Activated CD4-positive, CD25-positive, alpha-beta regulatory T cell treated with anti-CD3 and anti-CD28 coated beads, Interleukin-2, amount 50 U/mL, for 16 hours (primary cell): ENCODE results near the gene FOXP1.

Experiments used
- DNase-seq: peaks from one replicate; pipeline ENCODE4 v3.0.0-alpha.2; 2020; ENCODE audit warnings: low read depth, low spot score

The FOXP1 gene

DNA sequence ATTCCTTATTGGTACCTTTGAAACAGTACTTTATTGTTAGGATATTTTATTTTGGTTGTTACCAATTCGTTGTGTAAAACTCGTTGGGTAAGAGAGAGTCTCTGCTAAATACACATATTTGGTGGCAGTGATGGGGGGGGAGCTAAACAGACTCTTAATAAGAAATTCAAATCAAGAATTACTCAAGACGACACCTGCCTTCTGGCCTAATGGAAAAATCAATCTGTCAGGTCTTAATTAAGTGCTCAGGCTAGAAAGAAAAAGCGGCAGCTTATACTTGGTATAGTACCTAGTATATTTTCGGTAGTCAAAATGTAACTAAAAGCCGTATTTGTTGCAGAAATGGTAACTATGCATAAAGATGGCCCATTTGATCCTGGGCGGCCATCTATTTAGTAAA is 18.2 kb downstream of the FOXP1 start:
- no peak for DNase-seq

DNA sequence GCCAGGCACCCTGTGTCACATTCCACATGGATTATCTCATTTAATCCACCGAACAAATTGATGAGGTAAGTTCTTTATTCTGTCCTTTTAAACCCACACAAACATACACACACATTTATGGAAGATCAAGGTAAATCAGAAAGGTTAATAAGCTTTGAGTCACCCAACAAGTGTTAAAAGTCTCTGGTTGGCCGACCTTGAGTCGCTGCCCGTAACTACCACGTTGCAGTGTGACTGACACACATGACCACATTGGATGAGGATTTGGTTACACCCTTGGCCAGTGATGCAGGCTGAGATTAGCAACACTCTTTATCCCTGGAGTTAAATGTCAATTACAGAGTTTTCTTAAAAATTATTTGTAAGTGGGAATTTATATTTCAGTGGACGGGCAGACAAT is 19.2 kb downstream of the FOXP1 start:
- DNase-seq: no peak

DNA sequence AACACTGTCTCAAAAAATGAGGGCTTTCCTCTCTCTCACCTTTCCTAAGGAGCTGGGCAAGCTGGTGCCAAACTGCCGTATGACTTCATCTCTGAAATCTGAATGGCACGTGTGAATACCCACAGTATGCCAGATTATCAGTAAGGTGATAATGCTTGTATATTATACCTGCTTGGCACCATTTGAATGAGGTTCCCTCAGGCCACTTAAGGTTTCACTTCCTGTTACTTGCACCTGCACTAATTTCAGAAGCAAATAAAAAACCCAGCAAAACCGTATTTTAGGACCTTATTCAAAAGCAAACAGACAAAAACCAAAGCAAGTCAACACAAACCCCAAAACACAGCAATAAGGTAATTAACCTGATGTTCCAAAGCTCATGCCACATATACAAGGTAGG is 19.7 kb downstream of the FOXP1 start:
- no peak for DNase-seq

DNA sequence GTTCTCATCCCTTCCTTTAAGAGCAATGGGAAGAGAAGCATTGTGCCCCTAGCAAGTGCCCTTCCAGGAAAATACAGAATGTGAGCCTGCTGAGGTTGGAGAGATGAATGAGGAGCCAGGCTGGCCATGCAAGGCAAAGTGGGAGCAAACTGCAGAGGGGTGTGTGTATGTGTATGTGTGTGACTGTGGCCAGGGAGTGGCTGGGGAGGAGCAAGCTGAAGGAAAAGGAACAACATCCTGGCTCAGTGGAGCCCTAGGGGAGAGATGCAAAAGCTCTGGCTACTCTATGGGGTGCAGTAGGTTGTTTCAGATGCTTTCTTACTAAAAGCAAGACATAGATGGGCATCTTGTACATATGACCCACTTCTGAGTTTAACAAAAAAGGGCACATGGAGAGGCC is 20.6 kb downstream of the FOXP1 start:
- DNase-seq: no peak

DNA sequence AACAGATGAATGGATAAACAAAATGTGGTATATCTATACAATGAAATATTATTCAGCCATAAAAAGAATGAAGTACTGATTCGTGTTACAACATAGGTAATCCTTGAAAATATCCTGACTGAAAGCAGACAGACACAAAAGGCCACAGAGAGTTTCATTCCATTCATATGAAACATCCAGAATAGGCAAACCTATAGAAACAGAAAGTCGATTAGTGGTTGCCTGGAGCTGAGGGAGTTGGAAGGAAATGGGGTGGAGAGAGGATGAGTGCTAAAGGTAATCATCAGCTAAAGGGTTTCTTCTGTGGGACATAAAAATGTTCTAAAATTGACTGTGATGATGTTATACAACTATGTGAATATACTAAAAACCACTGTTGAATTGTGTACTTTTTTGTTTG is 22.9 kb downstream of the FOXP1 start:
- no peak for DNase-seq

DNA sequence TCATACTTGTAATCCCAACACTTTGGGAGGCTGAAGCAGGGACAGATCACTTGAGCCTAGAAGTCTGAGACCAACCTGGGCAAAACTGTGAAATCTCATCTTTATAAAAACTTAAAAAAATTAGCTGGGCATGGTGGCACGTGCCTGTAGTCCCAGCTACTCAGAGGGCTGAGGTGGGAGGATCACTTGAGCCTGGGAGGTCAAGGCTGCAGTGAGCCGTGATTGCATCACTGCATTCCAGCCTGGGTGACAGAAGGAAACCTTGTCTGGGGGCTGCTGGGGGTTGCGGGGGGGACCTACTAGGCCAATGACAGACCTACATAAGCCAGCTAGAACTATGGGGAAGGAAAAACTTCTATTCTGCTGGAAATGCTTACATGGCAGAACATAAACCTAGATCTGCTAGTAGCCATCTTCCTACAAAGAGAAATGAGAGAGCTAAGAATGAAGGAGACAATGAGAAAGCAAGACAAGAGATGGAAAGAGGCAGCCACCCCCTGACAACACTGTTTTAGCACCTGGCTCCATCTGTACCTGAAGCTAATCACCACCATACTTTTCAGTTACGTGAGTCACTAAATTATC is 23.9 kb downstream of the FOXP1 start:
- DNase-seq: no peak

DNA sequence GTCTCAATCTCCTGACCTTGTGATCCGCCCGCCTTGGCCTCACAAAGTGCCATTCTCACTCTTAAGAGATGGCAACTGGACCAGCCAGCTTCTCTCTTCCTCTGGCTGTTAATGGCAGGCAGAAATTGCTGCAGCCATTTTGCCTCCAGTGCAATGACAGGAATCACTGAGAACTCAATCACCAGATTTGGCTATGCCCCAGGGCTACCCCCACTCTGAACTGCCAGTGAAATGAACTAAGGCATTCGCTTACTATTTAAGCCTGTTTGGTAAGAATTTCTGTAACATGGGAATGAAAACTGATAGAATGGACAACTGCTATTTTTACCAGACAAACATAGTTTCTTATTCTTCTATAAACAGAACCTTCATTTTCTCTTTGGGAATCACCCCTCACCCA is 24.5 kb downstream of the FOXP1 start:
- no peak for DNase-seq

DNA sequence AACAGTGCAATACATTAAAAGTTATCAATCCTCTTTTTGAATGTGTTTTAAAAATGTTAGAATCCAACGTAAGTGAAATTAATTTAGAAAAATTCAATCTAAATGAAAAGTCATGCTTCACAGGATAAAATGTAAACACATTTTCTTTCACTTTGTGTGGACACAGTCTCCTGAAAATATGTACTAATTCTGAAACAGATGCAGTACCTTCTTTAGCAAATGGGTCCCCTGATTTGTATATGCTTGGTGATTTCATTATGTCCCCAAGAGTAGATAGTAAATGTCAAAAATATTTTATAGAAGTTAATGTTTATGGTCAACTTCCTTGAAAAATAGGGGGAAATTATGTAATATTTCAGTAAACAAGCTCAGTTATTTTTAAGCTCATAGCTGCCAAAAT is 28.9 kb downstream of the FOXP1 start:
- DNase-seq: no peak

DNA sequence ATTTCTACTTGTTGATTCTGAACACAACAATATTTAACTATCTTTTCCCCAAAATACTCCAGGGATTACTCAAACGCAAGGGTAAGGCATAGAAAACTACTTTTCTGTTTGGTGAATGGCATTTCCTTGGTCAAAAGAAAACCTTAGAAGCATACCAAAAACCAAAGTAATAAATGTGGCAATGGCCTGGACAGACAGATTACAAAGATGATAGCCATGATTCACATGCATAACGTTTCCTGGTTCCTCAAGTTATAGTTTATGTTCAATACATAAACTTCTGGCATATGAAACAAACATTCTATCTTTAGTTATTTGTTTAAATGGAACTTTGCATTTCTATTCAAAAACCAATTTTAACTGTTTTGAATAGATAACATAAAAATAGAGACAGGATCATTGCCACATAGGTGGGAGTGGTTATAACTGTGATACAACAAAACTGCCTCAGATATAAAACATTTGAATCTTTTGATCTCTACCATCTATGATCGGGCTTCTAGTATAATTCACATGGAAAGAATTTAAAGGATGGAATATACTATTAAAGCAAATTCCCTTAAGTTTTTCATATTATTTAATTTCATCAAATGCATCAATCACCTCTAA is 32.1 kb downstream of the FOXP1 start:
- DNase-seq: no peak

DNA sequence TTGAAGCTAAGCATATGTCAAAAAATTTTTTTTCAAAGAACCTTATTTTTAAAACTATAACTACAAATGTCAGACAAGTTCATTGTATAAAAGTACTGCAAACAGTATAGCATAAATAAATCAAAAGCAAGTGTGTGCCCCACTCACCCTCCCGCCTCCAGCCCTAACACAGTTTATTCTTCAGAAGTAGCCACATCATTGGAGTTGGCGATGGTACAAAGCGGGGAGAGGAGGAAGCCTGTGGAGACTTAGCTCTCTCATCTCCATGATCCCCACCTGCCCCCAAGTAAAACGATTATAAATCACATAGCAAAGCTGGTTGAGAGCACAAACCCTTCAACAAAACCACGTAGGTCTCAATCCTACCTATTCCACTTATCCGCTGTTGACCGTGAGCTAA is 33.6 kb downstream of the FOXP1 start:
- DNase-seq: no peak

DNA sequence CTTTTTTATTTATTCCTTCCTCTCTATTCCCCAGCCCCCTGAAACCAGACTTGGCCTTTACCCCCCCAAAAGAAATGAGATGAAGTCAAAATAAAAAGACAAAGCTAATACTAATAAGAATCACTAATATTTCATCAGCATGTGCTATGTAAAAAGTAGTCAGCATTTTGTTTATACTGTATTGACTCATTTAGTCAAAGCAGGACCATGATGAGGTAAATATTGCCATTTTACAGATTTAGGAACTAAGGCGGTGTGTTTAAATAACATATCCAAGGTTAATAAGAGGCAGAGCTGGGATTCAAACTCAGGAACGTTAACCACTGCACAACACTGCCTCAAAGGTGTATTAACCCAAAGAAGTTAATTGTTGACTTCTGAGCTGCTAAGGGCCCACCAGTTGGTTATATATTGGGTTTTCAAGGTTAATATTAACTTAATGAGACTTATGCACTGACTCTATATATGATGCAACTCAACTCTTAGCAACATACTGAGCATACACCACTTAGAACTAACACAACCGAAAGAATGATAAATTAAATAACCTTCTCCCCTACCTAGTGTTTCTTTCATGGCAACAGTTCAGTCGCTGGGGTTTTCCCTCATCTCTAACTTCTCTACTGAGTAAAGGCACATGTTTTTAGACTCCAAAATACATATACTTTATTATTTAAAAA is 34.7 kb downstream of the FOXP1 start:
- DNase-seq: no peak

DNA sequence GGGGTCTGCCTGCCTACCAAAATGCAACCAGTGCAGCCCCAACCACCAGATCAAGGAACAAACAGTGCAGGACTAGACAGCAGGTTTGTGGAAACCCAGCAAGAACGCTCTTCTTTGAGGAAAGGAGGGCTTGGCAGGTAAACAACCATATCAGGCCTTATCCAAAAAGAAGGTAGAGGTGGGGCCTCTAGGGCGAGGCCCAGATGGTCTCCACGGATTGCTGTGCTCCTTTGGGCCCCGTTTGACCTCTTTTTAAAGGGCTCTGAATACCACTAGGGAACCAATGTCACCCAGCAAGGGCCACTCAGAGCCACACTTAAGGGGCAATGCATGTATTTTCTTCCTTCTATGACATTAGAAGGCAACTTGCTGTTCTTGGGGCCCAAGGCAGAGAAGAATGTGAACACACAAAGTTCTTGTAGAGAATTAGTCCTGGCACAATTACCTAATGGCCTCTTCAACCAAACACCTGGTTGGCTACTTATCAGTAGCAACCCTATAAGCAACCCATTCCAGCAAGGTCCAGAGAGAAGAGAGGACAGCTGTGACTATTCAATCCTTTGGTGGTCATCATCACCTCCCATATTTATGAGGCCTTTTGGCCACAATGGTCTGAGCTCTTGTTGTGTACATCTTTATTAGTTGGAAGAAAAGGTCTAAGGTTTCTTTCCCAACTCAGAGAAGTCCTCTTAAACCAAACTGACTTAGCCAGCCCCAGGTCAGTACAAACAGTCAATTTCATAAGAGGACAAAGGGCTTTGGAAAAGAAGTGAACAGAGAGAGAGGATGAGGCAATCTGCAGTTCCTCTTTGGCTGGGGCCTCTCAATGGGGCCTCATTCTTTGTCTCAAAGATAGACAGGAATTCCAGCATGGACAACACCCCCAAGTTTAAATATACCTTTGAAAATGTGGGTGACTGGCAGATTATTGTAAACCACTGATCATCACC is 36.0 kb downstream of the FOXP1 start:
- no peak for DNase-seq

DNA sequence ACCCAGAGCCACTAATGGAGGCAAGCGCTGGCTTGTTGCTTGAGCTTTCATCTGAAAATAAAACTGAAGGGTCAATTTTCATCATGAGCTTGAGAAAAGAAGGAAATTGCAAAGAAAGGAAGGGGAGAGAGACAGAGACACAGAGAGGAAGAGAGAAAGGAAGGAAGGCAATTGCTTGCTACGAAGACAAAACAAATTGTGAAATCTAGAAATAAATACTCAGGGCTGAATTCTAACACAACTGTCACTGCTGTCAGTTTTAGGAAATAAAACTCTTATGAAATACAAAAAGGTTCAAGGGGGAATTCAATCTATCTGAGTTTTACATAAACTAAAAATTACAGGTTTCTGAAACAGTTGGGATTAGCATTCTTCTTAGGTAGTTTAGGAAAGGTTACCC is 36.7 kb downstream of the FOXP1 start:
- DNase-seq: no peak

DNA sequence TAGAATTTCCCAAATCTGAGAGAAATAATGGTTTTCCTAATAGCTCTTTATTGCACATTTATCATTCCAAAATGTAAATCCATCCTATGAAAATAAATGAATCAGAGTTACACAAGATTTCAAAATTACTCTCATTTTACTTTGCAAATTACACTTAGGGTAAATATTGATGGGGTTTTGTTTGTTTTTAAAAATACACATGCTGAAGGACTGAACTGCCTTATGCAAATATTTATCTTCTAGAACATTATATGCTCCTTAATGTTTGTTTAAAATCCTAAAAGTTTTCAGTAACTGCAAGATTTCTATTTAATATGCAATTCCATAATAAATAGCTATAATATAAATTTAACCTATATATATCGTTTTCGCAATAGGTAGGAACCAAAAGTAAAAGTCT is 38.2 kb downstream of the FOXP1 start:
- no peak for DNase-seq

DNA sequence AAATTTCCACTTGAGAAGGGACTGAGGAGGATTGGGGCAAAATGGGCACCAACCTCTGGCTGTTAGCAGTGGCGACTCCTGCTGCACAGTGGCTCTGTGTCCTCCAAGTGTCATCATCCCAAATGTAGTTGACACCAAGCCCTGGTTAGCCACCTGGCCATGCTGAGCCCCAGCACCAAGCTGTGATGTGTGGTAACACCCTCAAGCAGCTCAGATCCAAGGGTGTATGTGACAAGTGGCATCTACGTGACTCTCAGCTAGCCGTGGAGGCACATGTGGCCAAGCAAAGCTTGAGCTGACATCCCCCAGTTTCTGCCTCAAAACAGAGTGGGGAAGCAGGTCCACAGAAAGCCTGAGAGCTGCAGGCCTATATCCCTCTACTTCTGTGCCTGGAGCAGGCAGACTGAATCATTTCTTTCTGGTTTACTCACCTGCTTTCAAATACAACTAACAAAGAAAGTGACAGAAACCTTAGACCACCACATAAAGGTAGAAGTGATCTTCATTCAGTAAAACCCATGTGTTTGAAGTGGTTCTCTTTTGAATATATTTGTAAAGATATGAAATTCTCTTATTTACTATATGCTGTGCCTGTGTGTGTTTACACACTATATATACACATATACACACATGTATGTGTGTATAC is 40.0 kb downstream of the FOXP1 start:
- DNase-seq: no peak

DNA sequence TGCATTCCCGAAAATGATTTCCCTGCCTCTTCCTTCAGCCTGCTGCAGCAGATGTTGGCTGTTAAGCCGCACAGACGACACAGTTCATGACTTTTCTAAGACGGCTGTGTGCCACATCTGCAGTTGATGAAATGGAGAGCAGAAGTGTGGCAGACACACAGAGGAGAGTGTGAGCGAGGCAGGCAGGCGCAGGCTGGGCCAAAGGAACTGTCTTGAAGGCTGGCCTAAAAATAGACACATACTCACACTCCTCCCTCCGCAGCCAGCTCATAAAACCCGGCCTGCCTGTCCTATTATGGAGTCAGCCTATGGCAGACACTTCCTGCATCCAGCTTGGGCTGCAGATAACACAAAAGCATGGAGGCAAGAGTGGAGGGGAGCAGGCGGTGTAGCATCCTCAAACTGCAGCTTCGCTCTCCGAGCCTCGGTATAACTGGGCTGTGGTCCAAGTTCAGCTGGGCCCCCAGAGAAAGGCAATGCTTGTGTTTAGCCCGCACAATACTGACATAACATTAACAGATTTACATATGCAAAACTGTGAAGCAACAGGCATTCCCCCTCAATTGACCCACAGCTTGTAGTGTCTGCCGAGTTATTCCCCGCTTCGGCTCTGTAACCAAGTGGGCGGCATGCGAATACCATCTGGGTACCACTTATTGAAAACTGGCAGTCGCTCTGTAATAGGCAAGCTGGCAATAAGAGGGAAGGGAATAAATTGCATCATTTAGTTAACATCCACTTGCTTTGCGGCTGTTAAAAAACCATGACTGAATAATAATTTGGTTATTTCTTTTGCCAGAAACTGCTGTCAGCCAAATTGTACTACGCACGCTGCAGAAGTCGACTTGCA is 40.8 kb downstream of the FOXP1 start:
- no peak for DNase-seq

DNA sequence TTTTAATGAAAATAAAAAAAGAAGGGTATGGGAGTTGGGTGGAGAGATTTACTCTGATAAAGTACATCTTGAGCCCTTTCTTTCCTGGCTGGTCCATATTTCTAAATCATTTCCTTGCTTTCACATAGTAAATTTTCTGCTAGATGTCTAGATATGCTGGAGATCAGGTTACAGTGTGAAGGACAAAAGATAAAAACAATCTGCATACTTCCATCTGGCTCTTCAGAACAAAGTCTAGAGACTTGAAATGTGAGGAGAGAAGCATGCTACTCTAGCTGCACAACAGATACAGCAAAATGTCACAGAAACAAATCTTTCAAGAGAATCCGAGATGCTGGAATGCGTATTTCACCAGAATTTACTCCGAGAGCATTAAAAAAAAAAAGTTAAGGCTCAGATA is 42.2 kb downstream of the FOXP1 start:
- DNase-seq: no peak

DNA sequence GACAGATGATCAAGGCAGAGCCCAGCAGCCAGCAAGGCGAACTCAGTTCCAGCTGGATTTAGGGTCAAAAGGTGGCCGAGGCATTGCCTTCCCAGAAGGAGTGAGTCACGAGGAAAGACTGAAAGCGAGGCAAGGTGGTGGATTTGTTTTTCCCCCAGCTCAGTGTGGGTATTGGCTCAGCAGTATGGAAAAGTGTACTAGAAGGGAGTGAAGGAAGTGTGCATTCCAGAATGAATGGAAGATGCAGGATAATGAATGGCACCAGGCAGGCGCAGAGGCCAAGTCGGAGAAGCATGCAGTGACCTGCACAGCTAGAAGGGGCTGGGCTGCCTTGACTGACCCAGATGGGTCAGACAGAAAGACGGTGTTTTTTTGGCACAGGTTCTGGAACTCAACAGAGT is 46.3 kb downstream of the FOXP1 start:
- no peak for DNase-seq

DNA sequence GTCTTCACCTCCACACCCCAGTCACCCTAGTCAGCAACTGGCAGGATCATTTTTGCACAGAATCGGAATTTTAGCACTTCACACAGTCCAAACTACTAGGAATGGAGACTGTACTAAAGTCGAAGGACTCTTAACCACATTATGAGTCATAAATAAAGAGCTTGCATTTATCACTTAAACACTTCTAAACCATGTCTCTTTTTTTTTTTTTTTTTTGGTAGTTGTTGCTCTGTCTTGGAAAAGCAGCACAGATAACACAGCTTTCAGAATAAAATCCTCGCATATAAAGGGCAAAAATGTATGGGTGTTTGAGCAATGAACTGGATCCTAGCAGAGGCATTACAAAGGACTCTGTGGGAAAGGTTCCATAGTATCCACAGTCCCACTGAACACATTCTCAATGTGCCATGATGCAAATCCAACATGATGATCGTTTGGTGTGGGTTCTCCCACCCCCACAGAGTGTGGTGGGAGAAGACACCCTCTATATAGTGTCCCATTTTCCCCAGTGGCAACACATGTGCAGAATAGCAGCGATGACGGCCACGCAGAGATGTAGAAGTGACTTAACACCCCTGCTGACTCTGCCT is 47.1 kb downstream of the FOXP1 start:
- no peak for DNase-seq

DNA sequence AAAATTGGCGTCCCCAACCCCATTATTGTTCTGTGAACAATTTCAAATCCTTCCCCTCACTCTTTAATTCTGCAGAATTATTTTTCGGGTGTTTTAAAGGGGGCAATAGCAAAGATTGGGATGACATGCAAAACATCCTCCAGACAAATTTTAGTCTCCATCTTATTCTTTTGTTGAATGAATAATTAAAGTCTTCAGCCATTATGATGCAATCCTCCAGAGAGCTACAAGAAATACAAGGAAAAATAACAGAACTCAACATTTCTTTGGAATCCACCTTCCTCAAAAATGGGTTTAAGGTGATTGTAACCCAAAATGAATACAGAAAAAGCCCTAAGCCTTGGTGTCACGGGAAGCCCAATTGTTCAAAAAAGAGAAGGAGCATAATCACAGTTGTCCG is 49.9 kb downstream of the FOXP1 start:
- DNase-seq: no peak
